22Rv1 (cell line): Measurements from ENCODE around the gene SLC20A1.
"Not testable (repeated sequence)": the region's sequence is repeated elsewhere in the genome, so short reads cannot be mapped to it uniquely, and the experiment has no call there.

Experiments used
- H3K27ac ChIP-seq: fragments of 450-650 bp; 2 replicates; pipeline ENCODE4 v1.5.1; 2017
- CTCF ChIP-seq: fragments of 450-650 bp; IDR thresholded peaks from 2 replicates; pipeline ENCODE4 v1.5.1; 2017; ENCODE audit warnings: mild to moderate bottlenecking
- ZFX ChIP-seq: fragments of 450-650 bp; IDR thresholded peaks from 2 replicates; pipeline ENCODE4 v1.6.1; 2017; ENCODE audit warnings: antibody characterized with exemption, borderline replicate concordance

The SLC20A1 gene

GRCh38 chr2:112665113-112665780 is 19.5 kb downstream of the SLC20A1 start:
- H3K27ac ChIP-seq = no peak overlapping the region

GRCh38 chr2:112666761-112667122 is 21.0 kb downstream of the SLC20A1 start:
- H3K27ac ChIP-seq = no peak overlapping the region
- TF ChIP-seq CTCF = no peak
- no peak for TF ChIP-seq ZFX

More at GRCh38 chr2:112665113-112665780, 19.5 kb downstream of the SLC20A1 start:
- TF ChIP-seq CTCF = no peak
- TF ChIP-seq ZFX = no peak

- H3K27ac ChIP-seq = not testable (repeated sequence)
These were observed 21.8 kb downstream of the SLC20A1 start for GRCh38 chr2:112667540-112667939.

GRCh38 chr2:112669667-112670066 is 23.9 kb downstream of the SLC20A1 start:
- H3K27ac ChIP-seq = no peak overlapping the region
- TF ChIP-seq ZFX (no peak), CTCF (no peak)

- no peak for TF ChIP-seq CTCF
- TF ChIP-seq ZFX = no peak
- H3K27ac ChIP-seq = no peak overlapping the region
These were observed 24.7 kb downstream of the SLC20A1 start for GRCh38 chr2:112670252-112671022.

- H3K27ac ChIP-seq = no peak overlapping the region
- TF ChIP-seq ZFX (no peak), CTCF (no peak)
These were observed 26.1 kb downstream of the SLC20A1 start for GRCh38 chr2:112671801-112672200.

- TF ChIP-seq CTCF (no peak), ZFX (no peak)
- no peak overlapping the region for H3K27ac ChIP-seq
These were observed 27.3 kb downstream of the SLC20A1 start for GRCh38 chr2:112673008-112673407.

GRCh38 chr2:112674229-112674628 is 28.5 kb downstream of the SLC20A1 start:
- TF ChIP-seq ZFX (no peak), CTCF (no peak)
- no peak overlapping the region for H3K27ac ChIP-seq
